Activated CD8-positive, alpha-beta T cell treated with anti-CD3 and anti-CD28 coated beads for 36 hours (primary cell): ENCODE data around the gene SNRPA. TPM values are rescaled to one million over a fixed set of nuclear protein-coding genes. Genes with fewer than 3 reads are reported as not detected.

Experiments
- ATAC-seq: fragments of 200-7000 bp; cut with Tn5 transposase; one replicate; pipeline ENCODE4 v1.10.0; 2021; ENCODE audit warnings: mild to moderate bottlenecking, moderate library complexity
- CTCF ChIA-PET: fragments of 350-600 bp; sonication (Branson Sonifier 250); formaldehyde crosslinking; loops from one replicate; lab custom pipeline; 2021; ENCODE audit warnings: antibody characterized with exemption; lab: Charles Lee
- POLR2A ChIA-PET: fragments of 350-600 bp; sonication (Branson Sonifier 250); formaldehyde crosslinking; loops from one replicate; lab custom pipeline; 2021; ENCODE audit warnings: antibody characterized with exemption; lab: Charles Lee
- DNase-seq: peaks from one replicate; pipeline ENCODE4 v3.0.0-alpha.2; 2020
- H3K27ac Mint-ChIP-seq: one replicate; pipeline ENCODE4 v1.8.0; 2021; ENCODE audit warnings: mild to moderate bottlenecking, mixed read lengths
- H3K27me3 Mint-ChIP-seq: one replicate; pipeline ENCODE4 v1.8.0; 2021; ENCODE audit warnings: mixed read lengths
- H3K36me3 Mint-ChIP-seq: one replicate; pipeline ENCODE4 v1.8.0; 2021; ENCODE audit warnings: low read depth, mixed read lengths
- H3K4me1 Mint-ChIP-seq: one replicate; pipeline ENCODE4 v1.8.0; 2021; ENCODE audit warnings: low read depth, mixed read lengths
- H3K4me3 Mint-ChIP-seq: one replicate; pipeline ENCODE4 v1.8.0; 2021; ENCODE audit warnings: mild to moderate bottlenecking, moderate library complexity, mixed read lengths
- H3K9me3 Mint-ChIP-seq: one replicate; pipeline ENCODE4 v1.8.0; 2021; ENCODE audit warnings: mixed read lengths
- CTCF ChIP-seq: fragments of 200-600 bp; IDR thresholded peaks from one replicate; pipeline ENCODE4 v1.8.0; 2022; ENCODE audit warnings: antibody characterized with exemption, mild to moderate bottlenecking
- intact Hi-C: fragments of 100-400 bp; cut with micrococcal nuclease; formaldehyde crosslinking; loops from one replicate; pipeline ENCODE4 v1.10.0; 2022
- total RNA-seq, 2 experiments: library from RNA; stranded (reverse); gene quantifications; one replicate each; pipeline ENCODE4 v1.2.3, GENCODE V29; 2021

The SNRPA gene
- total RNA-seq, 2 experiments from 2014 or later = 260 to 281 TPM

DNA sequence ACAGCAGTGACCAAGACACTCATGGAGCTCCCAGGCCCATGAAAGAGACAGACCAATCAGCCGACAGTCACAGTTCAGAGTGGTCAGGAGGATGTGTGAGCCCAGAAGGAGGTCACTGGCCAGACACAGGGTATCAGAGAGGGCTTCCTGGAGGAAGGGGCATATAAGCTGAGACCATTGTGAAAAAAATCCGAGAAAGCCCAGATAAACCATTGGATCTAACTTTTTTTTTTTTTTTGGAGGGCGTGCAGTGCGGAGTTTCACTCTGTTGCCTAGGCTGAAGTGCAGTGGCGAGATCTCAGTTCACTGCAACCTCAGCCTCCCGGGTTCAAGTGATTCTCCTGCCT lies 29.9 kb upstream of the SNRPA start:
- H3K27me3 Mint-ChIP-seq = no peaks in the 10 kb centered on the region
- no peak overlapping the region for H3K27ac Mint-ChIP-seq
- ChIA-PET POLR2A (interaction anchor here (0.6 kb wide), 1 partner anchor 46 kb away, joined by 3 read pairs; no protein-coding TSS in a partner anchor), CTCF (interaction anchor here (0.8 to 2.4 kb wide), 3 partner anchors 58 to 86 kb away, joined by 3 to 8 read pairs (median 3); no protein-coding TSS in a partner anchor)
- intact Hi-C loops = no loop called here
- peaks cover 40% of the 10 kb centered on the region for H3K4me1 Mint-ChIP-seq
- H3K9me3 Mint-ChIP-seq = no peaks in the 10 kb centered on the region
- DNase-seq = no peak
- peaks cover 27% of the 10 kb centered on the region for H3K36me3 Mint-ChIP-seq
- ATAC-seq = no peak
- TF ChIP-seq CTCF = no peak
- no peak overlapping the region for H3K4me3 Mint-ChIP-seq

DNA sequence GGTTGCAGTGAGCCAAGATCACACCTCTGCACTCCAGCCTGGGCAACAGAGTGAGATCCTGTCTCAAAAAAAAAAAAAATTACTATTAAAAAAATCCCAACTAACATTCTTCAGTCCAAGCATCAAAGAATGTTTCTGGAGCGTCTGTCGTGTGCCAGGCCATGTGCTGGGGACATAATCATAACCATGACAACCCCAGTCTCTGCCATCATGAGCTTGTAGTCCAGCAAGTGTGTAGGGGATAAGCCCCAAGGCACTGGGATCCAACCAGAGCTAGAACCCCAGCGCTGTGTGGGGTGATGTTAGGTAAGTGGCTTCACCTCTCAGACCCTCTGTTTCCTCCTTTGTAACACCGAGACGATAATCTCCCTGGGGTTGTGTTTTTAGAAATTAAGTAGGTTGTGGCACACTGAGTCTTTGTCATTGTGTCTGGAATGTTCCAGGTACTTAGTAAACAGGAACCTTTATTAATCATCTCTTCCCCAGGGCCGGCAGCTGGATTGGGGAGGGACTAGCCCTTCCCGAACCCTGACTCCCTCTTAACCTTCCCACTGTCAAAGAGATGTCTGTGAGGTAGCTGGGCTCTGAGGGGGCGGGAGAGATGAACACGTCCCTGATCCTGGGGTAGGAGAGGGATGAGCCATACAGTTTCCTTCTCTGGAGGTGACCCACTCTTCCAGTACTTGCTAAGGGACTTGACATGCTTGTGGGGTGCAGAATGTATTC lies 28.9 kb upstream of the SNRPA start:
- Mint-ChIP-seq H3K36me3 (peaks cover 31% of the 10 kb centered on the region), H3K9me3 (no peaks in the 10 kb centered on the region), H3K27me3 (no peaks in the 10 kb centered on the region), H3K27ac (no peak overlapping the region), H3K4me1 (peaks cover 40% of the 10 kb centered on the region), H3K4me3 (no peak overlapping the region)
- ATAC-seq (no peak), DNase-seq (no peak)
- POLR2A ChIA-PET = interaction anchor here (0.8 to 0.9 kb wide), 2 partner anchors 19 to 48 kb away, joined by 3 to 4 read pairs; no protein-coding TSS in a partner anchor
- intact Hi-C loops = no loop called here
- no peak for TF ChIP-seq CTCF
- CTCF ChIA-PET = interaction anchor here (0.6 to 2.4 kb wide), 4 partner anchors 22 to 87 kb away, joined by 3 to 8 read pairs (median 4); no protein-coding TSS in a partner anchor

DNA sequence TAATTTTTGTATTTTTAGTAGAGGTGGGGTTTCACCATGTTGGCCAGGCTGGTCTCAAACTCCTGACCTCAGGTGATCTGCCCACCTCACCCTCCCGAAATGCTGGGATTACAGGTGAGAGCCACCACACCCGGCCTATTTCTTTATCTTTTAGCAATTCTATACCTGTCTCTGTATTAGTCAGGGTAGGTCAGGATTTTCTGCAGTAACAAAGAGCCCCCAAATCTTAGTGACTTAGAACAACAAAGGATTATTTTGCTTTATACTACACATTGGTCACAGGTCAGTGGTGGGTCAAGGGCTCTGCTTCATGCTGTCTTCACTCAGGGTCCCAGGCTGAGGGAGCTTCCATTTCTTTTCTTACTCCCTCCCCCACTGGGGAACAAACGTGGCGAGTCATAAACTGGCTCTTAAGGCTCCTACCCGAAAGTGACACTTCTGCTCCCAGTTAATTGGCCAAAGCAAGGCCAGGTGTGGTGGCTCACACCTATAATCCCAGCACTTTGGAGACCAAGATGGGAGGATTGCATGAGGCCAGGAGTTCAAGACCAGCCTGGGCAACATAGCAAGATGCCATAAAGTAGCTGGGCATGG lies 27.2 kb upstream of the SNRPA start:
- POLR2A ChIA-PET = interaction anchor here (0.6 kb wide), 1 partner anchor 29 kb away, joined by 3 read pairs; no protein-coding TSS in a partner anchor
- no peak for DNase-seq
- H3K27me3 Mint-ChIP-seq = no peaks in the 10 kb centered on the region
- TF ChIP-seq CTCF = no peak
- H3K4me3 Mint-ChIP-seq = no peak overlapping the region
- no peak overlapping the region for H3K27ac Mint-ChIP-seq
- CTCF ChIA-PET = no interaction called here
- H3K36me3 Mint-ChIP-seq = peaks cover 38% of the 10 kb centered on the region
- no peak for ATAC-seq
- intact Hi-C loops = no loop called here
- peaks cover 36% of the 10 kb centered on the region for H3K4me1 Mint-ChIP-seq
- no peaks in the 10 kb centered on the region for H3K9me3 Mint-ChIP-seq

- H3K9me3 Mint-ChIP-seq = no peaks in the 10 kb centered on the region
- H3K27ac Mint-ChIP-seq = no peak overlapping the region
- CTCF ChIA-PET = interaction anchor here (1.8 kb wide), 1 partner anchor 90 kb away, joined by 7 read pairs; no protein-coding TSS in a partner anchor
- H3K4me1 Mint-ChIP-seq = peaks cover 35% of the 10 kb centered on the region
- peaks cover 38% of the 10 kb centered on the region for H3K36me3 Mint-ChIP-seq
- DNase-seq (no peak), ATAC-seq (no peak)
- TF ChIP-seq CTCF = no peak
- no peaks in the 10 kb centered on the region for H3K27me3 Mint-ChIP-seq
- no peak overlapping the region for H3K4me3 Mint-ChIP-seq
- POLR2A ChIA-PET = interaction anchor here (1.0 kb wide), 1 partner anchor 9 kb away, joined by 3 read pairs; no protein-coding TSS in a partner anchor
- intact Hi-C loops = no loop called here
Observed at GRCh38 chr19:40724315-40724714, 26.7 kb upstream of the SNRPA start.
